Right cardiac atrium (tissue), 5 donors: ENCODE measurements around the gene SPEF2. TPM values are rescaled to one million over a fixed set of nuclear protein-coding genes. Genes with fewer than 3 reads are reported as not detected.
A peak's percentile ranks its signal among the peaks of the same experiment; 100 is the strongest.

Experiments used
- ATAC-seq, 2 donors: fragments of 200-7000 bp; cut with Tn5 transposase; one replicate each; pipeline versions ENCODE4 v1.8.0 to v1.9.1; 2020; ENCODE audit warnings: moderate library complexity in 2 of 2, mild to moderate bottlenecking in 1 of 2
- DNase-seq, 3 donors: peaks; one replicate each; pipeline ENCODE4 v3.0.0-alpha.2; 2020
- H3K27ac ChIP-seq: one replicate; pipeline ENCODE4 v1.5.1; 2013; ENCODE audit warnings: mild to moderate bottlenecking, low read length, control low read depth, moderate library complexity
- H3K27me3 ChIP-seq: one replicate; pipeline ENCODE4 v1.6.1; 2013; ENCODE audit not compliant: control insufficient read depth, insufficient read depth
- H3K4me1 ChIP-seq: one replicate; pipeline ENCODE4 v1.6.1; 2013; ENCODE audit warnings: low read length; ENCODE audit not compliant: control insufficient read depth, insufficient read depth
- H3K4me3 ChIP-seq: one replicate; pipeline ENCODE4 v1.5.1; 2013; ENCODE audit warnings: low read length, control low read depth
- H3K9me3 ChIP-seq: one replicate; pipeline ENCODE4 v1.6.1; 2013; ENCODE audit warnings: low read length; ENCODE audit not compliant: control insufficient read depth
- WGBS: extraction: QIAGEN DNeasy Blood & Tissue Kit; methylation state at CpG from one replicate; pipeline ENCODE4 v1.1.7; 2013; 5-methylcytosine and 5-hydroxymethylcytosine counted together
- intact Hi-C, 4 donors: fragments of 100-400 bp; cut with DNase I; formaldehyde crosslinking; loops; one replicate each; pipeline versions ENCODE4 v1.11.0 to v1.14.0; 2022 to 2023
- polyA plus RNA-seq: library from polyadenylated mRNA; stranded (reverse); fragments of 200-250 nt; gene quantifications from one replicate; pipeline ENCODE4 v1.2.3, GENCODE V29; 2013
- total RNA-seq, 4 donors: library from RNA; stranded (reverse); fragmentation: NEBNext Ultra II Directional; extraction: Animal tissue kit (Norgen Biotek cat#: 25700); gene quantifications; one replicate each; pipeline ENCODE4 v1.2.1, GENCODE V29; 2021
- donor health status: healthy with polysubstance abuse.
- donor health status: DM: no; HTN: yes; CAD: no.
- donor health status: DM: no; HTN: no; CAD: no.
- donor health status: DM: no; HTN: yes; CAD: no; lungs with severe emphysema.
- donor health status: DM: yes; HTN: yes; CAD: no.

The SPEF2 gene
- total and polyA plus RNA-seq, 5 donors = 1.6 to 4.5 (median 1.9) TPM

DNA sequence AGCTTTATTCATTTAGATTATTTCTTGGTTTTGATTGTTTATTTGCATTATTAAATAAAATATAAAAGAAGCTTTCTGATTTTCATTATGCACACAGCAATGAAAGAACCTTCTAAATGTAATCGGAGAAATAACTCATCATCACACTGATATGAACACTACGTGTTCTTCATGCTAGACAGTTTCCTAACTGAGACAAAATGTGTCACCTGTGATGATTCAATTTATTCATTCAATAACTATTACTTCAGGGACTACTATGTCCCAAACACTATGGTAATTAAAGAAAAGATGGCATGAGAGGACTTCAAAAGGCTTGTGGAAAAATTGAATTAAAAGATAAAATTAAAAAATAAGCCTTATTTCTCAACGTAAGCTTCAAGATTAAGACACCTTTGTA lies 118.1 kb downstream of the SPEF2 start:
- Histone ChIP-seq H3K4me3 (no peak overlapping the region), H3K9me3 (no peaks in the 10 kb centered on the region), H3K4me1 (no peaks in the 10 kb centered on the region), H3K27me3 (no peaks in the 10 kb centered on the region), H3K27ac (no peak overlapping the region)
- 87% methylated on average over 3 of the region's 3 CpGs for WGBS
- DNase-seq = no peak
- no peak for ATAC-seq
- intact Hi-C loops = no loop called here

DNA sequence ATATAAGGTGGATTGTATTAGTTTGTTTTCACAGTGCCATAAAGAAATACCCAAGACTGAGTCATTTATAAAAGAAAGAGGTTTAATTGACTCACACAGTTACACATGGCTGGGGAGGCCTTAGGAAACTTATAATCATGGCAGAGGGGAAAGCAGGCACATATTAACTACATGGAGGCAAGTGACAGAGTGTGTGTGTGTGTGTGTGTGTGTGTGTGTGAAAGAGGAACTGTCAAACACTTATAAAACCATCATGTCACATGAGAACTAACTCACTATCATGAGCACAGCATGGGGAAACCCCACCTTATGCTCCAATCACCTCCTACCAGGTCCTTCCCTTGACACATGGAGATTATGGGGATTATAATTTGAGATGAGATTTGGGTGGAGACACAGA lies 118.6 kb downstream of the SPEF2 start:
- no peak overlapping the region for H3K4me3 ChIP-seq
- no peaks in the 10 kb centered on the region for H3K27me3 ChIP-seq
- DNase-seq (no peak), ATAC-seq (no peak)
- no peaks in the 10 kb centered on the region for H3K9me3 ChIP-seq
- H3K27ac ChIP-seq = no peak overlapping the region
- intact Hi-C loops = no loop called here
- no peaks in the 10 kb centered on the region for H3K4me1 ChIP-seq

DNA sequence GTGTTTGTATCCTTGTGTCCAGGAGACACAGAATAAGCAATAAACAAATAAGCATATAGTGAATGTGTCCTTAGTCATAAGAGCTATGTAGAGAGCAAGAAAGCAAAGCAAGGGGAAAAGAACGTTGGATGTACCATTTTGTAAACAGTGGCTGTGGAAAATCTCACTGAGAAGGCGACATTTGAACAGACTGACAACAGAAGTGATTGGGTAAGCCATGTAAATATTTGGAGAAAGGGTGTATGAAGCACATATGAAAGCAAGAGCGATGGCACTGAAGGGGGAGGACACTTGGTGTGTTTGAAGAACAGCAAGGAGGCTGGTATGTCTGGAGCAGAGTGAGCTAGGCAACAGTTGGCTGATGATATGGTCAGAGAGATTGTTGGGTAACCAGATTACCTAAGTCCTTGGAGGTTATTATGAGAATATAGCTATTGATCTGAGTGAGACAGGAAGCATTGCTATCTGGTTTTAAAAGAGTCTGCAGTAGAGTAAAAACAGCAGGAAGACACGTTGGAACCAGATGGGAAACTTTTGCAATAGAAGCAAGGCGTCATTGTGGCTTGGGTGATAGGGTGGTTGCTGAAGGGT lies 123.6 kb downstream of the SPEF2 start:
- intact Hi-C loops = no loop called here
- WGBS = 61% methylated on average over 5 of the region's 5 CpGs

DNA sequence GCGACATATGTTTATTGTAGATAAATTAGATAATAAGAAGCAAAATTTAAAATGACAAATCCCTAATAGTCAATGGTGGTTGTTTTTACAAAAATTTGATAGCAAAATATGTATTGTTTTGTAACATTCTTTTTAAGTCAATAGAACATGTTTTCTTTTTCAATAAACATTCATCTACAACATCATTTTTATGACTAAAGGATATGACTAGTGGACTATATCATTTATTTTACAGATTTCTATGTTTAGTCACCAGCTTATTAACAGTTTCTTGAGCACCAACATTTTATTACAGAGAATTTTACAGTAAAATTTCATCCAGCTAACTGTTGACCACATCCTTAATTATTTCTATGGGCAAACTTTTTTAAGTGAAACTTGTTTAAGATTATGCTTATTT lies 124.3 kb downstream of the SPEF2 start:
- Histone ChIP-seq H3K27ac (no peak overlapping the region), H3K4me3 (no peak overlapping the region), H3K9me3 (peaks cover 2% of the 10 kb centered on the region), H3K27me3 (no peaks in the 10 kb centered on the region), H3K4me1 (no peaks in the 10 kb centered on the region)
- WGBS = 66% methylated on average over 1 of the region's 1 CpG
- DNase-seq (no peak), ATAC-seq (no peak)
- intact Hi-C loops = no loop called here

More for the DNA sequence above, 123.6 kb downstream of the SPEF2 start:
- Histone ChIP-seq H3K4me1 (no peaks in the 10 kb centered on the region), H3K9me3 (peaks cover 2% of the 10 kb centered on the region), H3K27me3 (no peaks in the 10 kb centered on the region), H3K4me3 (no peak overlapping the region), H3K27ac (no peak overlapping the region)
- DNase-seq = no peak
- ATAC-seq = no peak

DNA sequence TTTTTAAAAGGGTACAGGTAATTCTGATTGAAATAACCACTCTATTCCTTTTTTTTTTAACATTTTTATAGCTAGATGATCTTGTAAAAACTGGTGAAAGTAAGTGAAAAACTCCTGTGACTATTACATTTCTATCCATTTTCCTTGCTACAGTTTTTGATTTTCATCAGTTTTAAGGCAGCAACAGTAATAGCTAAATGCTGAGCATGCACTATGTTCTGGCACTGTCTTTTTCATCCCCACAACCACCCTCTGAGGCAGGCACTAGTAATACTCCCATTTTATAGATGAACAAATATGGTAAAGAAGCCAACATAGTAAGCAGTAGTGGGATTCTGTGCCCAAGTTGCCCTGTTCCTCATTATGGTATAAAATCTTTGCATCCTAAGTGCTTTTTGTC lies 126.0 kb downstream of the SPEF2 start:
- DNase-seq = no peak
- Histone ChIP-seq H3K9me3 (peaks cover 2% of the 10 kb centered on the region), H3K27ac (no peak overlapping the region), H3K4me3 (no peak overlapping the region), H3K4me1 (no peaks in the 10 kb centered on the region), H3K27me3 (no peaks in the 10 kb centered on the region)
- intact Hi-C loops = no loop called here
- no peak for ATAC-seq

DNA sequence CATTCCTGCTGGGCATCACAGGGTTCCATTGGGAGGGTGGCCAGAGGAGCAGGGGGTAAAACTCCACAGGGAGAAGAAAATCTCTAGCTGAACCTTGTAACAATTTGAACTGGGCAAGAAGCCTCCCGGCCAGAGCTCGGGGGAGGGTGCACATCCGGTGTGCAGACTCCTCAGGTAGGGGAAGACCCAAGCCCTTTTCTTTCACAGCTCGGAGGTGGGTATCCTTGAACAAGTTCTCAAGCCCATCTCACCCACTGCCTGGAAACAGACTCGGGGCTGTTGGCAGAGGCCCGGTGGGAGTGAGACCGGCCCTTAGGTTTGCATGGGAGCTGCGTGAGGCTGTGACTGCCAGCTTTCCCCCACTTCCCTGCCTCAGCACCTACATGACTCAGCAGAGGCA lies 127.5 kb downstream of the SPEF2 start:
- DNase-seq (no peak), ATAC-seq (no peak)
- H3K4me1 ChIP-seq = no peaks in the 10 kb centered on the region
- no peak overlapping the region for H3K4me3 ChIP-seq
- intact Hi-C loops = no loop called here
- H3K27me3 ChIP-seq = no peaks in the 10 kb centered on the region
- H3K27ac ChIP-seq = no peak overlapping the region
- 87% methylated on average over 8 of the region's 8 CpGs for WGBS
- peaks cover 2% of the 10 kb centered on the region for H3K9me3 ChIP-seq

DNA sequence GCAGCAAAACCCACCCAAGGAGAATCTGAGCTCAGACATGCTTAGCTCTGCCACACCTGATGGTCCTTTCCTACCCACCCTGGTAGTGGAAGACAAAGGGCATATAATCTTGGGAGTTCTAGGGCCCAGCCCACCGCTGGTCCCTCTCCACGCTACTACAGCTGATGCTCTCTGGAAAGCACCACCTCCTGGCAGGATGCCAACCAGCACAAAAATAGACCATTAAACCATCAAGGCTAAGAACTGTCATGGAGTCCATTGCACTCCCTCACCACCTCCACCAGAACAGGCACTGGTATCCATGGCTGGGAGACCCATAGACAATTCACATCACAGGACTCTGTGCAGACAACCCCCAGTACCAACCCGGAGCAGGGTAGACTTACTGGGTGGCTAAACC lies 128.0 kb downstream of the SPEF2 start:
- Histone ChIP-seq H3K27ac (no peak overlapping the region), H3K4me3 (no peak overlapping the region), H3K27me3 (no peaks in the 10 kb centered on the region), H3K4me1 (no peaks in the 10 kb centered on the region), H3K9me3 (peaks cover 2% of the 10 kb centered on the region)
- intact Hi-C loops = no loop called here
- WGBS = 72% methylated on average over 3 of the region's 3 CpGs
- ATAC-seq (no peak), DNase-seq (peak; percentile 12 to 16 (median 14))

- Histone ChIP-seq H3K27me3 (no peaks in the 10 kb centered on the region), H3K27ac (no peak overlapping the region), H3K4me1 (no peaks in the 10 kb centered on the region), H3K4me3 (no peak overlapping the region), H3K9me3 (no peaks in the 10 kb centered on the region)
- ATAC-seq (no peak), DNase-seq (peak in 1 of 3 donors; percentile 30)
- intact Hi-C loops = no loop called here
- WGBS = 89% methylated on average over 6 of the region's 6 CpGs
Observed at GRCh38 chr5:35752012-35752411, 134.3 kb downstream of the SPEF2 start.

DNA sequence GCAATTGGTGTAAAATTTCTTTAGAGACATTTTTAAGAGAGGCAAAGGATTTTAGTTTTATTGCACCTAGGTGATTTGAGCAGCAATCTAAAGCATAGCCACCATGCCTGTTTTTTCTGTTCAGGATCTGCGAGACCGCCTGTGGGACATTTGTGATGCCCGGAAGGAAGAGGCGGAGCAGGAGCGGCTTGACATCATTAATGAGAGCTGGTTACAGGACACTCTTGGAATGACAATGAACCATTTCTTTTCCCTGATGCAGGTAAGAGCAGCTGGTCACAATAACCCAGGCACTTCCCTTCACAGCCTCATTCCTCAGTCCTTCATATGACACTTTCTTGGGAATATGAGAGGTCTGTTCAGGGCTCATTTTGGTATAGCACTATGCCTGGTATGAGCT lies 135.8 kb downstream of the SPEF2 start:
- intact Hi-C loops = no loop called here
- no peak overlapping the region for H3K27ac ChIP-seq
- no peaks in the 10 kb centered on the region for H3K4me1 ChIP-seq
- no peaks in the 10 kb centered on the region for H3K9me3 ChIP-seq
- H3K4me3 ChIP-seq = no peak overlapping the region
- no peak for DNase-seq
- 70% methylated on average over 5 of the region's 5 CpGs for WGBS
- H3K27me3 ChIP-seq = no peaks in the 10 kb centered on the region
- no peak for ATAC-seq

DNA sequence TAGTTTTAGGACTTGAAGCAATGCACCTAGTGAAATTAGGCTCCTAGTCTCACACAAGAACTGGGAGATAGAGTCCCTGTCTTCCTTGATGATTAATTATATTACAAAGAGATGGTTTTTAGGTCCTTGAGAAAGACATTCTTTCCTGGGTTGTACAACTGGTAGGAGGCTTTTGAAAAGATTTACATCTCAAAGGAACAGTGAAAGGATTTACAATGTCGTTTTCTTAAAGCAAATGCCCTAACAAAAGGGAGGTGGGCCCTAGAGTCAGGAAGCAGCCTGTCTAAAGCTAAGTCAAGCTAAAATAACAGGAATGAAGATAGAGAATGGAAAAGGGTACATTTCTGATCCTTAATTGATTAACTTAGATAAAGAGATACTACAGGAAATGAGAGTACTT lies 136.8 kb downstream of the SPEF2 start:
- intact Hi-C loops = no loop called here
- no peak for ATAC-seq
- H3K9me3 ChIP-seq = no peaks in the 10 kb centered on the region
- H3K27ac ChIP-seq = no peak overlapping the region
- no peak overlapping the region for H3K4me3 ChIP-seq
- no peak for DNase-seq
- WGBS = 31% methylated on average over 1 of the region's 1 CpG
- H3K27me3 ChIP-seq = no peaks in the 10 kb centered on the region
- no peaks in the 10 kb centered on the region for H3K4me1 ChIP-seq

GRCh38 chr5:35755966-35756365 lies 138.3 kb downstream of the SPEF2 start:
- ATAC-seq = no peak

GRCh38 chr5:35758151-35758724 lies 140.6 kb downstream of the SPEF2 start:
- Histone ChIP-seq H3K9me3 (no peaks in the 10 kb centered on the region), H3K4me1 (no peaks in the 10 kb centered on the region), H3K27ac (no peak overlapping the region), H3K4me3 (no peak overlapping the region), H3K27me3 (no peaks in the 10 kb centered on the region)
- DNase-seq = no peak
- no peak for ATAC-seq
- intact Hi-C loops = no loop called here
- 69% methylated on average over 5 of the region's 5 CpGs for WGBS

More at GRCh38 chr5:35755966-35756365, 138.3 kb downstream of the SPEF2 start:
- Histone ChIP-seq H3K4me1 (no peaks in the 10 kb centered on the region), H3K4me3 (no peak overlapping the region), H3K9me3 (no peaks in the 10 kb centered on the region), H3K27me3 (no peaks in the 10 kb centered on the region), H3K27ac (no peak overlapping the region)
- no peak for DNase-seq
- 87% methylated on average over 5 of the region's 5 CpGs for WGBS
- intact Hi-C loops = no loop called here
